SK-N-MC (cell line): ENCODE results near the gene KRT36.

Experiments
- EZH2 ChIP-seq: fragments of 200-600 bp; sonication (generic); IDR thresholded peaks from one replicate; pipeline ENCODE4 v1.6.1; 2017; ENCODE audit warnings: antibody characterized with exemption
- FOXP2 ChIP-seq: optimal IDR thresholded peaks from 2 replicates; pipeline ENCODE3; 2011; ENCODE audit warnings: mild to moderate bottlenecking, moderate library complexity; ENCODE audit not compliant: insufficient read depth; ENCODE audit errors: extremely low read length, control extremely low read depth
- POLR2AphosphoS5 ChIP-seq: IDR thresholded peaks from 2 replicates; pipeline ENCODE4 v1.6.1; 2012; ENCODE audit warnings: mild to moderate bottlenecking, low read depth, low read length, borderline replicate concordance

- TF ChIP-seq EZH2 (no peak), POLR2AphosphoS5 (no peak), FOXP2 (no peak)
These were observed 42.9 kb downstream of the KRT36 start for GRCh38 chr17:41446806-41447205.
